ENCODE data around the gene MRC1.
"Not testable (repeated sequence)": the region's sequence is repeated elsewhere in the genome, so short reads cannot be mapped to it uniquely, and the experiment has no call there.

The MRC1 gene

DNA sequence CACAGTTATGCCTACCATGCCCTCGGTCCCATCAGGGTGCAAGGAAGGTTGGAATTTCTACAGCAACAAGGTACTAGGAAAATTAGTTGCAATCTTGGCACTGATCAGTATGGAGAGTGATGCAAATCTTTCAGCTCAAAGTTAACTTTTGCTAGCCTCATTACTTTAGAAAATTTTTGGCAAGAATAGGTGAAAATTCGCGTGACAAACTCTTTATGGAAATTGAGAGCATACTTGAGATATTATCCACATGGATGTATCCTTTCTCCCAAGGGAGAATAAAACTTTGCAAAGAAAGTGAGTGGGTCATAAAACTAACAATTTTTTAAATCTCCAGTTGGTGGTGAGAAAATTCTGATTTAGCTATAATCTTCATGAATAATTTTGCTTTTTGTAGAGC, 71.5 kb downstream of the MRC1 start:
- DNase-seq (ENCODE audit: low read depth) = no peak
- no peak overlapping the region for H3K4me3 ChIP-seq (ENCODE audit: low read depth, low read length)

DNA sequence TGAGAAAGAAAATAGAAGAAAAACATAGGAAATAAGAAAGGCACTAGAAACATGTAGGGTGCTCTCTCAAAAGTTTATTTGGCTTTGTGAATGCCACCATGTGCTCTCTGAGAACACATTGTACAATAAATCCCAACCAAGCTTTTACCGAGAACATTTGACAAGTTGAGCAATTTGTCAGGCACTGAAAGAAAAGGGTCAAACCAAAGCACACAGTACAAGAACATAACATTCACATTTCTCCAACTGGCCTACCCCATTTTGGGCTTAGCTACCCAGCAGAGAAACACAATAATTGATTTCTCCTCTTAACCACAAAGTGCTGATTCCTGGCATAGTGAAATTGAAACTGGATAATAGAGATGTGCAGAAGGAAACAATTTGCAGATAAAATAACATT, 73.4 kb downstream of the MRC1 start:
- no peak overlapping the region for H3K4me3 ChIP-seq (ENCODE audit: low read depth, low read length)
- DNase-seq (ENCODE audit: low read depth) = peak; percentile 75

DNA sequence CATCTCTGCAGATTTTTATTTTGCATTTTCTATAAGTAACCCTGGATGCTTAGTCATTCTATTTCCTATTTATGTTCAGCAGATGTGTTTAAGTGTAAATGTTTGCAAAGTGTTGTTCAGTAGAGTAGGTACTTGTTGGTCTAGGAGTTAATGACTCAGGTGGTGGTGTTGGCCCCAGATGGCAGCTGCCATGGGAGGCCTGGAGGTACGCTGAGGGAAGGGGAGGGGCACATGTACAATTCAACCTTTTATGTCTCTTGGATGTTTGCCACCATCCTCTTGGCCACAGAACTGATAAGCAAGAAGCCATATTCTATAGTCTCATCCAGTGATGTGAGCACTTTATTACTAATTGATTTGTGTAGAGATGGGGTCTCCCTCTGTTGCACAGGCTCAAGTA, 74.5 kb downstream of the MRC1 start:
- no peak overlapping the region for H3K4me3 ChIP-seq (ENCODE audit: low read depth, low read length)
- no peak for DNase-seq (ENCODE audit: low read depth)

DNA sequence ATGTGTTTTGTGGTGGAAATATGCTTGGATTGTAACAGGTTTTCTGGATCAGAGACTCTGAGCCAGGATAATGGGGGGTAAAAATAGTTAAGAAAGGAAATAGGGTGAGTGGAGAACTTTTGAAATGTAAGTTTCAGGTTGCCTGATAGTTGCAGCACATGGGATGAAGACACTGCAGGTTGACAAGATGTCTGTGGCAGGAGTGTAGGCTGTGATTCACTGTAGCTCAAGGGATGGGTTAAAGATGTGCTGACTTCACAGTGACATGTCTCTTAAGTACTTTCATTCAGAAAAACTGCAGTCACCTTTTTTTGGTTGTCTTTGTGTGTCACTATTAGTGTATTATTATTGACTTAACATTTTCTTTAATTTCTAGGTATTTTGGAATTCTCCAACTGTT, 79.0 kb downstream of the MRC1 start:
- no peak overlapping the region for H3K4me3 ChIP-seq (ENCODE audit: low read depth, low read length)

DNA sequence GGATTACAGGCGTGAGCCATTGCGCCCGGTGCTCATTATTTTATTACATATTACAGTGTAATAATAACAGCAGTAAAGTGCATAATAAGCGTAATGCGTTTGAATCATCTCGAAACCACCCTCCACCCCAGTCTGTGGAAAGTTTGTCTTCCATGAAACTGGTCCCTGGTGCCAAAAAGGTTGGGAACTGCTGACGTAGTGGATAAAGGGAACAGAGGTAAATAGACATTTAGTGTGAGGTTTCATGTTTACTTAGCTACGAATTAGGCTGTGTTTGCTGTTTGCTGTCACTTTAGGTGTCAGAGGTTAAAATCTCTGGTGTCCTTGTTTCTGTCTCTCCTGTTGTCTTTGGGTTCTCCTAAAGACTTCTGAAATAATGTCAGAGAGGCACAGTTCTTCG, 82.3 kb downstream of the MRC1 start:
- no peak for DNase-seq (ENCODE audit: low read depth)

More for the DNA sequence above, 79.0 kb downstream of the MRC1 start:
- no peak for DNase-seq (ENCODE audit: low read depth)

DNA sequence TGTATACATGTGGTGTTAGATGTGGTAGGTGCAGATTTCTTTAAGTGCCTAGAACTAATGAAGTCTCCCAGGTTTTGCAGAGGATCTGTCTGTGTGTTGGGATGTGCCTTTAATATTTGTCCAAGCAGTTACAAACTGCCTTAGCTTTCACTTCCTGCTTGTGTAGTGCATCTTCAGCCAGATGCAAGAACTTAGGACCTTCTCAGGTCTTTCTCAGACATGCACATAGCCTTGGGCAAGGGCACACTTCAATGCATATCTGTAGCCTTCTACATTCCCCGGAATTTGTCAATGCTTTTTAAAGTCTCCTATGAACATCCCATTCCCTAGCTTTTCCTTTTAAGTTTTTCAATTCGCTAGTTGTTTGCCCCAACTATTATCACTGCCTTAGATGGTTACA, 95.4 kb downstream of the MRC1 start:
- no peak overlapping the region for H3K4me3 ChIP-seq (ENCODE audit: low read depth, low read length)
- DNase-seq (ENCODE audit: low read depth) = no peak

More for the DNA sequence above, 82.3 kb downstream of the MRC1 start:
- H3K4me3 ChIP-seq (ENCODE audit: low read depth, low read length) = no peak overlapping the region

DNA sequence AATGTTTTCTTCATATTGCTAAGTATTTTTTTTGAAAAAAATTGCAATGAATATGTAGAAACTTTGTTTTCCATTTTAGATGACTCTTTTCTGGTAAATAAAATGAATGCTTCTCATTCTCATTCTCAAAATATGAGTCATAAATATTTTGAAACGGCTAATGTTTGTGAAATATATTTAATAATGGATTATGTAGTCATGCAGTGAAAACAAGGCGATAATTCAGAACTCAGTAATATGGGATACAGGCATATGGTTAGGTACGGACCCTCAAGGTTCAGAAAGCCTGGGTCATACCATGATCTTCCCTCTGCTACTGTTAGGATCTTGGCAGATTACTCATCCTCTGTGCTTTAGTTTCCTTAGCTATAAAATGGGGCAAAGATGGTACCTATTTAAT, 96.3 kb downstream of the MRC1 start:
- no peak for DNase-seq (ENCODE audit: low read depth)
- no peak overlapping the region for H3K4me3 ChIP-seq (ENCODE audit: low read depth, low read length)

DNA sequence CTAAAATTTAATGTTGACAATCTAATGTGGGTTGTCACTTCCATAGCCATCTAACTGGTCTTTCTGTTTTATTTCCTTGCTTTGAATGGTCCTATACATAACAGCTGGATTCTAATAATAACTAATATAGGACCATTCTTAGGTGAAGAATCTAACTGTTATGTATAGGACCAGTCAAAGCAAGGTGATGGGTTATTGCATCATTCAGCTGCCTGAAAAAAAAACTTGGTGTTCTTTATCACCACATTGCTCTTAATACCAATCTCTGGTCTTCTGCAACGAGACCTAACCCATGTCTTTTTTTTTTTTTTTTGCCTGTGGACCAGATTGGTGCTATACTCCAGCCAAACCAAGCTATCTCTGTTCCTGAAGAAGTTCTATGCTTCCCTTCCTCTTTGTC, 96.9 kb downstream of the MRC1 start:
- no peak overlapping the region for H3K4me3 ChIP-seq (ENCODE audit: low read depth, low read length)

DNA sequence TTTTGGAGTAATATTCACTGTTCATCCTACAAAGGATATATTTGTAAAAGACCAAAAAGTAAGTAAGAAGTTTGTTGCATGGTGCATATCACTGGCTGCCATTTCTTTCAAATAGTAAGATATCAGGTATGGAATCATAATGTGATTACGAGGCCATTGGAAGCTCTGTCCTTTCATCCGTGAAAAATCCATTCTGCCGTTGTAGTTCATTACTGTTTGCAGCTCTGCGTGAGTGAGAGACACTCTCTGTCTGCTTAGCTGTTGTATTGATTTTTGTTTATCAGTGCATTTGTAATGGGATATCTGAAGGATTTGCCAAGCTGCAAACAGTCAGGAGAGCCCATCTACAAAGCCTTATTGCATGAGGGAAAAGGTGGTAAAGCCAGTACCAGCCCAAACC, 98.5 kb downstream of the MRC1 start:
- no peak overlapping the region for H3K4me3 ChIP-seq (ENCODE audit: low read depth, low read length)
- DNase-seq (ENCODE audit: low read depth) = no peak

More for the DNA sequence above, 96.9 kb downstream of the MRC1 start:
- DNase-seq (ENCODE audit: low read depth) = no peak

DNA sequence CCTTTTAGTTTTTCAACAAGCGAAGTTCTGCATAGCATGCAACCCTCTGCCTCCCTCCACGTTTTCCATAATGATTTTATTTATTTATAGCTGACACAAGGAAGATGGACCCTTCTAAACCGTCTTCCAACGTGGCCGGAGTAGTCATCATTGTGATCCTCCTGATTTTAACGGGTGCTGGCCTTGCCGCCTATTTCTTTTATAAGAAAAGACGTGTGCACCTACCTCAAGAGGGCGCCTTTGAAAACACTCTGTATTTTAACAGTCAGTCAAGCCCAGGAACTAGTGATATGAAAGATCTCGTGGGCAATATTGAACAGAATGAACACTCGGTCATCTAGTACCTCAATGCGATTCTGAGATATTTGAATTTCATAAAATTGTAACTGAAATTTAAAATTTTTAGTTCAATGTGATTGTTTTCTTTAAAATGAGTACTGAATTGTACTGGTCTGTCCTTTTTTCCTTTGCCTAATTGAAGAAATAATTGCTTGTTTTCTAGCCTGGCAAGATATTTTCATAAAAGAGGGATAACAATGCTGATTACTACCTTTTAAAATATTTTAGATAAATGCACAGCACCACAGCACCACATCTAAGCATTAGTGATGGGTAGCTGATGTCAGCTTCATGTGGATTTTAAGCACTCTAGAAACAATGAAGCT, 101.1 kb downstream of the MRC1 start:
- H3K4me3 ChIP-seq (ENCODE audit: low read depth, low read length) = no peak overlapping the region
- peak; percentile 13 for DNase-seq (ENCODE audit: low read depth)

DNA sequence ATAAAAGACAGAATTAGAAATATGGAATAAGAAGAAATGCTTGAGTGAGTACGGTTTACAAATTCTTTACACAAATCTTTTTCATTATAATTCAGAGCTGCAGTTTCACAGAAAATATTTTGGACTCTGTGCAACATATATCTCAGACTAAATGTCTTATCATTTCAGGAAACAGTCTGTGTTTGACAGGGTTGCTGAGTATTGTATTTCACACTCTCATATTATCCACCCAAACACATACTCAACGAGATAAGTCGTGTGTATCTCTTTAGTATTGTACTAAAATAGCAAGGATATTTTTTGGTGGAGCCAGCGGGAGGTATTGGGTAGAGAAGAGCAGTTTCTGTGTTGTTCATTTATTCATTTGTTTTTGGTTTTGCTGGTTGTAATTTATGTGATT, 103.6 kb downstream of the MRC1 start:
- DNase-seq (ENCODE audit: low read depth) = no peak
- no peak overlapping the region for H3K4me3 ChIP-seq (ENCODE audit: low read depth, low read length)

DNA sequence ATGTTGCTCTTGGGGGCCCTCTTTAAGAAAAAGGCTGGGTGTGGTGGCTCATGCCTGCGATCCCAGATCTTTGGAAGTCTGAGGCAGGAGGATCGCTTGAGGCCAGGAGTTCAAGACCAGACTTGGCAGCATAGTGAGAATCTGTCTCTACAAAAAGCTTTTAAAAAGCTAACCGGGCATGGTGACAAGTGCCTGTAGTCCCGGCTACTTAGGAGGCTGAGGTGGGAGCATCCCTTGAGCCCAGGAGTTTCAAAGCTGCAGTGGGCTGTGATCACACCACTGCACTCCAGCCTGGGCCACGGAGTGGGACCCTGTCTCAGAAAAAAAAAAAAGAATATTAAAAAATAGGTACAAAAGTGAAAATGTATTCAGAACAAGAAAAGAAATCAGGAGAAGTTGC, 104.5 kb downstream of the MRC1 start:
- DNase-seq (ENCODE audit: low read depth) = no peak
- H3K4me3 ChIP-seq (ENCODE audit: low read depth, low read length) = no peak overlapping the region

DNA sequence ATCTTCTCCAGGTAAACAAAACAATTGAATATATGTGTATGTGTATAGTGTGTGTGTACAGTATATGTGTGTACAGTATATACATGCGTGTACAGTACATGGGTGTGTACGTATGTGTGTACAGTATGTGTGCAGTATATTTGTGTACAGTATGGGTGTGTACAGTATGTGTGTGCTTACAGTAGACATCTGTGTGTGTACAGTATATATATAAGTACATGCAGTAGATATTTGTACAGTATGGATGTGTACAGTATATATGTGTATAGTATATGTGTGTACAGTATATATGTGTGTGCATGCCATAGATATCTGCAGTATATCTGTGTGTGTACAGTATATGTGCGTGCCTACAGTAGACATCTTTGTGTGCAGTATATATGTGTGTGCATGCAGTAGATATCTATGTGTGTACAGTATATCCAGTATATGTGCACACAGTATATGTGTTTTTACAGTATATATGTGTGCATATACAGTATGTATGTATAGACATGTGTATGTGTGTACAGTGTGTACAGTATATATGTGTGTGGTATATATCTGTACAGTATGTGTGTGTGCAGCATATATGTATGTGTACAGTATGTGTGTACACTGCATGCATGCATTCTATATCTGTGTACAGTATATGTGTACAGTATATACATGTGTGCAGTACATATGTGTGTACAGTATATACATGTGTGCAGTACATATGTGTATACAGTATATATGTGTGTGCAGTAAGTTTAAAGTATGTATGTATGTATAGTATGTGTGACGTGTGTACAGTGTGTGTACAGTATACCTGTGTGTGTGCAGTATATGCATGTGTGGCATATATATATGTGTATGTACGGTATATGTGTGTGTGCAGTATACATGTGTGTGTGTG, 105.3 kb downstream of the MRC1 start:
- no peak for DNase-seq (ENCODE audit: low read depth)
- H3K4me3 ChIP-seq (ENCODE audit: low read depth, low read length) = no peak overlapping the region

DNA sequence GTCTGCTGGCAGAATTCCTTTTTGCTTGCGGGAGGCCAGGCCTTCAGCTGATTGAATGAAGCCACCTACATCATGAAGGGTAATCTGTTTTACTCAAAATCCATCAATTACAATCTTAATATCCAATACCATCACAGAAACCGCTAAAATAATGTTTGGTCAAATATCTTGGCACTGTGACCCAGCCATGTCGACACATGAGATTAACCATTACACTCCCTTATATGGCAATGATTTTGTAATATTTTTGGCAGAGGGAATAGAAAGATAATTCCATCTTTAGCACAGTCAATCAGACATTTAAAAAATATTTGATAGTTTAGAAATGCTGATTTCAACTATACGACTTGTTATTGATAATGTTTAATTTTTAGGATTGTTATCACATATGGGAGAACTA, 106.0 kb downstream of the MRC1 start:
- no peak for DNase-seq (ENCODE audit: low read depth)
- no peak overlapping the region for H3K4me3 ChIP-seq (ENCODE audit: low read depth, low read length)

DNA sequence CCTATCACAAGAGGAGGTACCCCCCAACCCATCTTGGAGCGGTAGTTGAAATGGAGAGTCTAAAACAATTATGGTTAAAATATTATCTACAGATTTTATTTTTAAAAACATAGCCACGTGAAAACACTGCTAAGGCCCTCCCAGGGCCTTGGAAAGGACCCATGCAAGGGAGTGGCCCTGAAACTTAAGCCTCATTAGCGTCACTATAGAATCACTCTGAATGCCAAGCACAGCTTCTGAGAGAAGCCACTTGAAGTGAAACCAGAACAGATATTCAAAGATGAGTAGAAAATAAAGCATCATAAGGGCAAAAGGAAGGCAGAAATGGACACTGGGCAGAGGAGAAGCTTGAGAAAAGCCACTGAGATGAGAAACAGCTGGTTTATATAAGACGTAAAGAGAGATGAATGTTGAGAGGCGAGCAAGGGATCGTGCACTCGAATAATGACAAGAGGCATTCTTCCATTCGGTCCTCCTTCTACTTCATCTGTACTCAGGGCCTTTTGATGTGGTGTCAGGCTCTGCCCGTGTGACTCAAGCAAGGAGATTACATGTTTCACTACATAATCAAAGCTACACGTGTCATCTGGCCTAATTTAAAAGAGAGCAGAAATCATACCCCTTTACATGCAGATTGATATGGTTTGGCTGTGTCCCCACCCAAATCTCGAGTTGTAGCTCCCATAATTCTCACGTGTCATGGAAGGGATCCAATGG, 109.2 kb downstream of the MRC1 start:
- DNase-seq (ENCODE audit: low read depth) = no peak
- H3K4me3 ChIP-seq (ENCODE audit: low read depth, low read length) = no peak overlapping the region

DNA sequence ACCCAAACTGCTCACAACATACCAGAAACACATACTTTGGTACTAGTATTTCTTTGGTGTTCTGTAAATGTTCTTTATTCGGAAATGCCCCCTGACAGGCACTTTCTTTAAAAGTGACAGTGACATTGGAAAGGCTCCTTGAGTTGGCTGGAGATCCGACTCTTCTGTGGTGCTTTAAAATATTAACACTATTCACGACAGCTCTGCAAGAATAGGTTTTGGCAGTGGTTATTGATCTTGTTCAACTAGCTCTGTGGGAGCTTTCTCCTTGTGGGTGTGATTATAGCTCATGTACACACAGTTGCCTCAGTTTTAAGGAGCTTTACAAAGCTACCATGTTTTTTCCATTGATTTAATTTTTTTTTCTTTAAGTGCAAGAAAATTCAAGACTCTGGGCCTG, 112.2 kb downstream of the MRC1 start:
- no peak for DNase-seq (ENCODE audit: low read depth)
- no peak overlapping the region for H3K4me3 ChIP-seq (ENCODE audit: low read depth, low read length)

DNA sequence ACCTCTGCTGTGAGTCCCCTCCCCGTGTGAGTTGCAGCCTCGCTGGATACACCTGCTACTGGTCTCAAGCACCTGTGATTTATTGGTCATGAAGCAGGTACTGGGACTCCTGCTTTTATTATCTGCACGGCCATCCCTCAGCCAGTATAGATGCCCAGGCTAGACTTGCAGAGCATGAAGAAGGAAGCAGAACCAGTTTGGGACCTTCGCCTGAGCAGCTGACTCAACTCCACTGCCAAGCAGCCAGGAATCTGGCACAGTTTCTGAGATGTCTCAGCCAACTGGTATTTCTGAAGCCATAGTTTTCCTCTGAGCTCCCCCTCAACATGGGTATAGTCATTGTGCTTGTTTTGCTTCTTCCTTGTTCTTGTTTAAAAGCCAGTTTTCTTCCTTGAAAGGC, 114.6 kb downstream of the MRC1 start:
- peak; percentile 71 for DNase-seq (ENCODE audit: low read depth)
- H3K4me3 ChIP-seq (ENCODE audit: low read depth, low read length) = no peak overlapping the region

DNA sequence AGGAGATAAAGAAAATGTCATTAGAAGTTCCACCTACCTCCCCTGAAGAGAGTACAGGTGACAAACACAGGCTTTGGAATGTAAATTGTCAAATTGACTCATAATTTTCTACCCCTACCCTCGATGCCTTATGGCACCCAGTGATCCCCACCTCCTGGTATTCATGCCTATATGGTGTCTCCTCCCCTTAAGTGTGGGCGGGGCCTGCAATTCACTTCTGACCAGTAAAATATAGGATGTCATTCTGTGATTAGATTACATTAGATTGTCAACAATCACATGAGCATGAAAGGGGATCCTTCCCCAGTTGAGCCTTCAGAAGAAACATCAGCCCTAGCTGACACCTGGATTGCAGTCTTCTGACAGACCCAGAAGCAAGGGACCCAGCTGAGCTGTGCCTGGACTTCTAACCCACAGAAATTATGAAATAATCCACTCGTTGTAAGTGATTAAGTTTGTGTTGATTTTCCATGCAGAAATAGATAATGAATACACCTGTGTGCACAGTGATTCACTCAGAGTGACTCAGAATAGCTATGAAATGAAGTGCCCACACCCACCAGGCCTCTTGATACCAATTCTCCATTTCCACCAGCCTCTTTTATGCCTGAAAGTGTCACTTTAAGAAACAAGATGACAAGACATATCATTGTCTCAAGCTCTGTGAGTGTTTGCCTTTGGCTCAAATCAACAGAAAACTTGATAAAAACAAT, 134.0 kb downstream of the MRC1 start:
- DNase-seq (ENCODE audit: low read depth) = no peak

DNA sequence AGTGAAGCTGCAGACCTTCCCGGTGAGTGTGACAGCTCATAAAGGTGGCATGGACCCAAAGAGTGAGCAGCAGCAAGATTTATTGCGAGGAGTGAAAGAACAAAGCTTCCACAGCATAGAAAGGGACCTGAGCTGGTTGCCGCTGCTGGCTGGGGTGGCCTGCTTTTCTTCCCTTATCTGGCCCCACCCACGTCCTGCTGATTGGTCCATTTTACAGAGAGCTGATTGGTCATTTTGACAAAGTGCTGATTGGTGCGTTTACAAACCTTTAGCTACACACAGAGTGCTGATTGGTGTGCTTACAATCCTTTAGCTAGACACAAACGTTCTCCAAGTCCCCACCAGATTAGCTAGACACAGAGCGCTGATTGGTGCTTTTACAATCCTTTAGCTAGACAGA, 141.1 kb downstream of the MRC1 start:
- DNase-seq (ENCODE audit: low read depth); H3K4me3 ChIP-seq (ENCODE audit: low read depth, low read length): not testable (repeated sequence)

More for the DNA sequence above, 134.0 kb downstream of the MRC1 start:
- no peak overlapping the region for H3K4me3 ChIP-seq (ENCODE audit: low read depth, low read length)

DNA sequence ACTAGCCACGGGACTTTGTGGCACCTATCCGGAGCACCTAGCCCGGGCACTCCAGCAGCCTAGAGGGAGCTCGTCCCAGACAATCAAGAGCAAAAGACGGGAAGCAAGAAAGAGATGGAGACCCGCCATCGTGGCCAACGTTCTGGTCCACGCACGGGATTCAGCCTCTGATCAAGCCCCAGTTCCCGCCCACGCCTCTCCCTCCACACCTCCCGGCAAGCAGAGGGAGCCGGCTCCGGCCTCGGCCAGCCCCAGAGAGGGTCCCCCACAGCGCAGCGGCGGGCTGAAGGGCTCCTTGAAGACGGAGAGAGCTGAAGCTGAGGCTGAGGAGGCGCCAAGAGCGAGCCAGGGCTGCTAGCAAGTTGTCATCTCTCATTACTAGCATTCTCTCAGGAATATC, 141.6 kb downstream of the MRC1 start:
- no peak overlapping the region for H3K4me3 ChIP-seq (ENCODE audit: low read depth, low read length)
- no peak for DNase-seq (ENCODE audit: low read depth)

Data from skeletal muscle cell (primary cell).